Activated gamma-delta T cell treated with anti-CD3 and anti-CD28 coated beads, Interleukin-2, amount 50 U/mL, for 16 hours (primary cell): ENCODE measurements around the gene IRF9.

Experiments
- DNase-seq: peaks from one replicate; pipeline ENCODE4 v3.0.0-alpha.2; 2020; ENCODE audit warnings: low read depth

IRF9 gene

GRCh38 chr14:24147761-24148428, 13.2 kb upstream of the IRF9 start:
- DNase-seq = no peak

DNA sequence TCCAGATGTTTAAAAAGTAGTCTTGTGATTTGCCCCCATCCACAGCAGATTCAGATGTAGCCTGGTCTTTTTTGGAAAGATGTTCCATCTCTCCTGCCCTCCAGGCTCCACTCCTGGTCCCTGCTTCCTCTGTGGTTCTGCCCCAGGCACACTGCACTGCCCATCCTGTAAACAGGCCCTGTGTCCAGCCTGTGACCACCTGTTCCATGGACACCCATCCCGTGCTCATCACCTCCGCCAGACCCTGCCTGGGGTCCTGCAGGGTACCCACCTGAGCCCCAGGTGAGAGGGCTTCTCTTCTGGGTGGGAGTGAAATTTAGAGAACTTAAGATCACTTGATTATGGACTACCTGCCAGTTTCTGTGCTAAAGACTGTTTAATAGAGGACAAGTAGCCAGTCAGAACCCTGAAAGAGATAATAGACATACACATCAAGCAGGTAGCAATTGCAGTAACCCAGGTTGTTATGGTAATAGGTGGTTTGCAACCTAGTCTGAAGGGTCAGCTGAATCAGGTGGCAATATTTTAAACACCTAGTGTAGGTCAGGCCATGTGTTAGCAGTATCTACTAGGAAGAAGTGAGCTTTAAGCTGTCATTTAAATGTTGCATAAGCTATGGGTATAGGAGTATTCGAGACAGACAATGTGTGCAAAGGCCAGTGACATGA, 11.6 kb upstream of the IRF9 start:
- DNase-seq = no peak

DNA sequence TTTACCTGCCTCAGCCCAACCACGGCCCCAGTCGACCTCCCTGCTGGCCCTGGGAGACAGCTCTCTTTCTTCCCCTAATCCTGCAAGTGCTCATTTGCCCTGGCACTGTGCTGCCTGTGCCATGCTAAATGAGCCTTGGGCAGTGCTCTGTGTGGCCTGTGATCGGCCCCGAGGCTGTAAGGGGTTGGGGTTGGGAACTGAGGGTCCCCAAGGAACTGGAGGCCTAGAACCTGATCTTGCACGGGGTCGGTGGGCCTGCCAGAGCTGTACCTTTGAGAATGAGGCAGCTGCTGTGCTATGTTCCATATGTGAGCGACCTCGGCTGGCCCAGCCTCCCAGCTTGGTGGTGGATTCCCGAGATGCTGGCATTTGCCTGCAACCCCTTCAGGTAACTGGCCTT, 11.0 kb upstream of the IRF9 start:
- no peak for DNase-seq

GRCh38 chr14:24150567-24150966, 10.5 kb upstream of the IRF9 start:
- no peak for DNase-seq

- no peak for DNase-seq
These were observed 10.1 kb upstream of the IRF9 start for GRCh38 chr14:24150993-24151392.

GRCh38 chr14:24151404-24152080, 9.5 kb upstream of the IRF9 start:
- DNase-seq = no peak

DNA sequence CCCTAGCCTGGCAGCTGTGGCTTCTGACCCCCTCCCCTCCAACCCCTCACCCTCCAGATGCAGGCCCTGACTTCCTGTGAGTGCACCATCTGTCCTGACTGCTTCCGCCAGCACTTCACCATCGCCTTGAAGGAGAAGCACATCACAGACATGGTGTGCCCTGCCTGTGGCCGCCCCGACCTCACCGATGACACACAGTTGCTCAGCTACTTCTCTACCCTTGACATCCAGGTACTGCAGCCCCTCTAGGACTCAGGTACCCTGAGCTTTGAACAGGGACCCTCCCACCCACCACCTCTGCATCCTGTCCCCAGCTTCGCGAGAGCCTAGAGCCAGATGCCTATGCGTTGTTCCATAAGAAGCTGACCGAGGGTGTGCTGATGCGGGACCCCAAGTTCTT, 6.0 kb upstream of the IRF9 start:
- DNase-seq = no peak

GRCh38 chr14:24156840-24157239, 4.2 kb upstream of the IRF9 start:
- DNase-seq = no peak

DNA sequence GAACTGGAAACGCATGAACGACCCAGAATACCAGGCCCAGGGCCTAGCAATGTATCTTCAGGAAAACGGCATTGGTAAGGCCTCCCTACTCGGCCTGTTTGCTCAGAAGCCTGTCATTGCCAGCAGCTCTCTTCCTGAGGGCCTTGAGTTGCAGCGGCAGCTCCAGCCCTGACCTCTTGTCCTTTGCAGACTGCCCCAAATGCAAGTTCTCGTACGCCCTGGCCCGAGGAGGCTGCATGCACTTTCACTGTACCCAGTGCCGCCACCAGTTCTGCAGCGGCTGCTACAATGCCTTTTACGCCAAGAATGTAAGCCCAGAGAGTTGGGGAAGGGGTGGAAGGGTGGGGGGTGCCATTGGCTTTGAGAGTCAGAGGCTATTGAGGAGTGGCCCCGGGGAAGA, 3.7 kb upstream of the IRF9 start:
- DNase-seq = no peak

DNA sequence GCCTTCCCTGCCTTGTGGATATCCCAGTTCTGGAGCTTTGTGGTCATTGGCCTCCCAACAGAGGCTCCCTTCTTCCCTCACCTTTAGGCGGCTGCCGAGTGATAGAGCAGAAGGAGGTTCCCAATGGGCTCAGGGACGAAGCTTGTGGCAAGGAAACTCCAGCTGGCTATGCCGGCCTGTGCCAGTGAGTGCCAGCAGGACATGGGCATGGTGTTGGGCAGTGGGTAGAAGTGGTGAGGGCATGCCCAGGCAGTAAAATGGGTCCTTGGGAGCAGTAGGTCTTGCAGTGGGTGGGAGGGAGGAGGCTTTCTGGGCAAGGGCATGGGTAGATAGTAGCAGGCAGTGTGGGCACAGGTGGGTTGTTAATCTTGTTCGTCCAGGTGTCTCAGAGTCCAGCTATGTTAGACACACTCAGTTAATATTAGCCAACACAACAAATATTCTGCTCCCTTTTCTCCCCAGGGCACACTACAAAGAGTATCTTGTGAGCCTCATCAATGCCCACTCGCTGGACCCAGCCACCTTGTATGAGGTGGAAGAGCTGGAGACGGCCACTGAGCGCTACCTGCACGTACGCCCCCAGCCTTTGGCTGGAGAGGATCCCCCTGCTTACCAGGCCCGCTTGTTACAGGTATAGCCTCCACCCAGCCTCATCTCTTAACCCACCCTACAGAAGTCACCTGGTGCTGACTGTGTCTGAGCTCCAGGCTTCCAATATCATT, 1.1 kb upstream of the IRF9 start:
- no peak for DNase-seq

- DNase-seq = no peak
These were observed 591 bp upstream of the IRF9 start for GRCh38 chr14:24160499-24160849.

DNA sequence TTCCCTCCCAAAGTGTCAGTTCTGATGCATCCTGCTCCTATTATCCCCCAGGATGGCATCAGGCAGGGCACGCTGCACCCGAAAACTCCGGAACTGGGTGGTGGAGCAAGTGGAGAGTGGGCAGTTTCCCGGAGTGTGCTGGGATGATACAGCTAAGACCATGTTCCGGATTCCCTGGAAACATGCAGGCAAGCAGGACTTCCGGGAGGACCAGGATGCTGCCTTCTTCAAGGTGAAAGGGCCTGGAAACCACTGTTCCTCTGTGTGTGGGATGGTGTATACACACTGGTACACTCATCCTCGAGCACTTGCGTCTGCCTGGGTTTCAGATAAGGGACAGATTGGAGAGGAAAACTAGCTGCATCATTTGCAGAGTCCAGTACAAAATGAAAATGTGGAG, 1.0 kb downstream of the IRF9 start:
- DNase-seq = no peak

GRCh38 chr14:24164518-24164991, 3.5 kb downstream of the IRF9 start:
- DNase-seq = no peak

- DNase-seq = no peak
These were observed 4.7 kb downstream of the IRF9 start for GRCh38 chr14:24165785-24166184.

DNA sequence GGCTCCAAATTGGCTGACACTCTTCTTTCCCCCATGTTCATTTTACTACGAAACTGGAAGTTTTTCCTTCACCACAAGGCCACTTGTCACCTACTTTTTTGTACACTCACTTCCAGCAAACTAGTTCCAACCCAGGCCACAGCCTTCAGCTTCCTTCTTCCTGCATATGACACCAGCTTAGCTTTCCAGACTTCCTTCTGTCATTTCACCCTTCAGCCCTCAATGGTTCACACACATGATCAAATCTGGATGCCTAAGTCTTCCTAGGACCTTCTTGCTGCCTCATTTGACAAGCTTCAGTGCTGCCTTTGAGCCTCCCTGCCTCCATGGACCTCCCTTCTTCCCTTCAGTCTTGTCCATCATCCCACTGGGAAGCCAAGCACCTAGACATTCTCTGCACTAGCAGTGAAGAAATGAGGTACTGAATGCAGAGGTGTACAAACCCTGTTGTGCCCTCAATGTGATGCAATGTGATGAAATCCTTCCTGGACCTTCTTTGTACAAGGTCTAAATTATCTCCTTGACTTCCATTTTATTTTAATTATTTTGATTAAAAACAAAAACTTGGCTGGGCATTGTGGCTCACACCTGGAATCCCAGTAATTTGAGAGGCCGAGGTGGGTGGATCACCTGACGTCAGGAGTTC, 6.5 kb downstream of the IRF9 start:
- DNase-seq = no peak

- DNase-seq = peak; percentile 74
These were observed 10.6 kb downstream of the IRF9 start, which contains the start of gene REC8 for GRCh38 chr14:24171422-24172260. Gene REC8 (plus strand): TSS chr14:24172080. CDS start chr14:24172553, 473 bp downstream.

- DNase-seq = no peak
These were observed 11.3 kb downstream of the IRF9 start for GRCh38 chr14:24172261-24172860.

DNA sequence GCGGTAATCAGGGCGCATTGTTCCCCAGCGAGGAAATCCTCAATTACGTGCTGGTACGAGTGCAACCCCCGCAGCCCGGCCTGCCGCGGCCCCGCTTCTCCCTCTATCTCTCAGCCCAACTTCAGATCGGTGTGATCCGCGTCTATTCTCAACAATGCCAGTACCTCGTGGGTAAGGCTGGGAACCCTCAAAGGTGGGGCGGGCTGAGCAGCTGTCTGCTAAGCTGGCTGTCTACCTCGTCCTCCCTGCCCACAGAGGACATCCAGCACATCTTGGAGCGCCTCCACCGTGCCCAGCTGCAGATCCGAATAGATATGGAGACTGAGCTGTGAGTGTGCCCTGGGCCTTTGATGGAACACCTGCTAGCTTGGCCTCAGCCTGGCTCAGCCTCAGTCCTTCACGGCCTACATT, 11.8 kb downstream of the IRF9 start:
- no peak for DNase-seq

DNA sequence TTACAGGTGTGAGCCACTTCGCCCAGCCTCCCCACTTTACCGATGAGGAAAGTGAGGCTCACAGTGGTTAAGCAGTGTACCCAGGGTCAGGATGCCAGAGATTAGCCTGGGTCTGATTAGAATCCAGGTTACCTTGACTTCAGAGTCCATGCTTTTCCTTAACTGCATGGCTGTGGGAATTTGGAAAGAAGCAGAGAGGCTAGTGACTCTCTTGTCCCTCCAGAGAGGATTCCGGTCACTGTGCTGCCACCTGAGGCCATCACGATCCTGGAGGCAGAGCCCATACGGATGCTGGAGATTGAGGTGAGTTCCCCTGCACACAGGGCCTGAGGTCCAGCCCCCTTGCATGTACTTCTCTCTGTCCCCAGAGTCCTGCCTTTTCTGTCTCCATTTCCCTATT, 15.5 kb downstream of the IRF9 start:
- DNase-seq = no peak

- no peak for DNase-seq
These were observed 16.2 kb downstream of the IRF9 start for GRCh38 chr14:24177041-24177825.
